GM11168 (cell line): ENCODE data around the gene P3H2.

ENCODE experiments used
- in situ Hi-C: fragments of 300-500 bp; cut with MboI; formaldehyde crosslinking; loops from one replicate; pipeline ENCODE4 v1.12.0; 2022; ENCODE audit warnings: low sequenced_read_pairs; ENCODE audit not compliant: unreplicated experiment

P3H2 gene

GRCh38 chr3:189921770-189922169 lies 198.9 kb downstream of the P3H2 start:
- in situ Hi-C loops = no loop called here

GRCh38 chr3:189914799-189915198 lies 205.9 kb downstream of the P3H2 start:
- in situ Hi-C loops = no loop called here

GRCh38 chr3:189911001-189911400 lies 209.7 kb downstream of the P3H2 start:
- in situ Hi-C loops = no loop called here

GRCh38 chr3:189909573-189909972 lies 211.1 kb downstream of the P3H2 start:
- in situ Hi-C loops = no loop called here

- in situ Hi-C loops = no loop called here
These were observed 211.6 kb downstream of the P3H2 start for GRCh38 chr3:189909139-189909538.

GRCh38 chr3:189908646-189909045 lies 212.1 kb downstream of the P3H2 start:
- in situ Hi-C loops = no loop called here

GRCh38 chr3:189907803-189908202 lies 212.9 kb downstream of the P3H2 start:
- in situ Hi-C loops = no loop called here
